Measurements from ENCODE around the gene HOXA2. TPM values are rescaled to one million over a fixed set of nuclear protein-coding genes. Genes with fewer than 3 reads are reported as not detected.

The HOXA2 gene
- total RNA-seq, 2 donors from 2014 or later: 1.4 TPM; not detected in 1

DNA sequence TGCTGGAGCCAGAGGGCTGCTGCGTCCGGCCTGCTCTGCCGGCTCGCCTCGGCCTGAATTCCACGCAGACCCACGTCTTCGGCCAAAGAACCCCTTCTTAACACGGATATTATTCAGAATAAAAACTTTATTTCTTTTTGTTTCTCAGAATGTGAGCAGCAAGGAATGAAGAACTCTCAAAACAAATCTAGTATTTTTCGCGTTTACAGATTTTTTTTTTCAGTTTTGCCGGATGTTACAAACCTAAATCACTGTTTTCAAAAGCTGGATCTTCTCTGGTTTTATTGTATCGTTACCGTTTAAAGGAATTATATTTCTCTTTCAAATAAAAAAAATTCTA lies 4.4 kb upstream of the HOXA2 start:
- Histone ChIP-seq H3K4me3 (no peak overlapping the region), H3K4me1 (replicated peaks) (peaks cover 3% of the 10 kb centered on the region)

DNA sequence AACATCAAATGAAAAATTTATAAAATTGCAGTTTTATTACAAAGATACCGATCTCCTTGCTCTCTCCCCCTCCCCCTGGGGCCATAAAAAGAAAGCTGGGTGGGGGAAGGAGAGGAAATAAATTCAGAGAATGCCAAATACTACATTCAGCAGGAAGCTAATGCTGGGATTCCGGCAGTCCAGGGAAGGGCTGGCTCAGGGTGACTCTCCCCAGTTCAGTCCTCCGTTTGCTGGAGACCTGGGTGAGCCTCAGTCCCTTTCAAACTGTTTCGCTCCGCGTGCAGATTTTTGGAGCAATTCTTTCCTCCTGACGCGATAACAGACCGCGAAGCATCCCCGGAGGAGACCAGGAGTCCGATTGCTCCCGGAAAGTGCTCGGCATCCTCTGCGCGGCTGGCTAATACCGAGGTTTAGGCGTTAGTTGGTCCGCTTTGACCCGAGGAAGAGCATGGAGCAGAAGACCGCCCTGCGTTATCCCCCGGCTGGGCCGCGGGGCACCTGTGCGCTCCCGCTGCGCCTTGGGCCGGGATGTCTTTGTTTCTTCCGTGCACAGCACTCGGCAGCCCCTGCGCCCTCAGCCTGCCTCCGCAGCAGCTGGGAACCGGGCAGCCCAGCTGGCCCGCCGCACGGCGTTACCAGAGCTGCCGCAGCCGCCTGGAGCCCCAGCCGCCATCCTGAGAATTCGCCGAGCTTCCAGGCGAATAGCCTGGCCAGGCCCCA lies 3.9 kb upstream of the HOXA2 start:
- Histone ChIP-seq H3K9me3 (no peaks in the 10 kb centered on the region), H3K4me1 (replicated peaks) (peaks cover 3% of the 10 kb centered on the region), H3K27me3 (replicated peaks; ENCODE audit: insufficient read depth) (no peaks in the 10 kb centered on the region), H3K36me3 (no peaks in the 10 kb centered on the region), H3K4me3 (peak overlapping the region in 1 of 2 donors; percentile 1), H3K27ac (no peak overlapping the region)
- WGBS: 57% methylated on average over 44 of the region's 44 CpGs
- TF ChIP-seq, protein P1, sequence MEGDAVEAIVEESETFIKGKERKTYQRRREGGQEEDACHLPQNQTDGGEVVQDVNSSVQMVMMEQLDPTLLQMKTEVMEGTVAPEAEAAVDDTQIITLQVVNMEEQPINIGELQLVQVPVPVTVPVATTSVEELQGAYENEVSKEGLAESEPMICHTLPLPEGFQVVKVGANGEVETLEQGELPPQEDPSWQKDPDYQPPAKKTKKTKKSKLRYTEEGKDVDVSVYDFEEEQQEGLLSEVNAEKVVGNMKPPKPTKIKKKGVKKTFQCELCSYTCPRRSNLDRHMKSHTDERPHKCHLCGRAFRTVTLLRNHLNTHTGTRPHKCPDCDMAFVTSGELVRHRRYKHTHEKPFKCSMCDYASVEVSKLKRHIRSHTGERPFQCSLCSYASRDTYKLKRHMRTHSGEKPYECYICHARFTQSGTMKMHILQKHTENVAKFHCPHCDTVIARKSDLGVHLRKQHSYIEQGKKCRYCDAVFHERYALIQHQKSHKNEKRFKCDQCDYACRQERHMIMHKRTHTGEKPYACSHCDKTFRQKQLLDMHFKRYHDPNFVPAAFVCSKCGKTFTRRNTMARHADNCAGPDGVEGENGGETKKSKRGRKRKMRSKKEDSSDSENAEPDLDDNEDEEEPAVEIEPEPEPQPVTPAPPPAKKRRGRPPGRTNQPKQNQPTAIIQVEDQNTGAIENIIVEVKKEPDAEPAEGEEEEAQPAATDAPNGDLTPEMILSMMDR (IDR thresholded peaks at IDR 0.05): no peak
- TF ChIP-seq POLR2AphosphoS5 (IDR thresholded peaks at IDR 0.05): no peak
- TF ChIP-seq POLR2A (IDR thresholded peaks at IDR 0.05): no peak
- no peak for DNase-seq (ENCODE audit: low spot score)
- intact Hi-C loops (cut with DNase I): no loop called here

More for the DNA sequence above, 4.4 kb upstream of the HOXA2 start:
- Histone ChIP-seq H3K27me3 (replicated peaks; ENCODE audit: insufficient read depth) (no peaks in the 10 kb centered on the region), H3K27ac (no peak overlapping the region), H3K9me3 (no peaks in the 10 kb centered on the region), H3K36me3 (no peaks in the 10 kb centered on the region)
- no peak for DNase-seq (ENCODE audit: low spot score)
- WGBS: 75% methylated on average over 14 of the region's 14 CpGs
- TF ChIP-seq POLR2A (IDR thresholded peaks at IDR 0.05): no peak
- TF ChIP-seq POLR2AphosphoS5 (IDR thresholded peaks at IDR 0.05): no peak
- TF ChIP-seq, protein P1 (IDR thresholded peaks at IDR 0.05): no peak
- intact Hi-C loops (cut with DNase I): no loop called here

DNA sequence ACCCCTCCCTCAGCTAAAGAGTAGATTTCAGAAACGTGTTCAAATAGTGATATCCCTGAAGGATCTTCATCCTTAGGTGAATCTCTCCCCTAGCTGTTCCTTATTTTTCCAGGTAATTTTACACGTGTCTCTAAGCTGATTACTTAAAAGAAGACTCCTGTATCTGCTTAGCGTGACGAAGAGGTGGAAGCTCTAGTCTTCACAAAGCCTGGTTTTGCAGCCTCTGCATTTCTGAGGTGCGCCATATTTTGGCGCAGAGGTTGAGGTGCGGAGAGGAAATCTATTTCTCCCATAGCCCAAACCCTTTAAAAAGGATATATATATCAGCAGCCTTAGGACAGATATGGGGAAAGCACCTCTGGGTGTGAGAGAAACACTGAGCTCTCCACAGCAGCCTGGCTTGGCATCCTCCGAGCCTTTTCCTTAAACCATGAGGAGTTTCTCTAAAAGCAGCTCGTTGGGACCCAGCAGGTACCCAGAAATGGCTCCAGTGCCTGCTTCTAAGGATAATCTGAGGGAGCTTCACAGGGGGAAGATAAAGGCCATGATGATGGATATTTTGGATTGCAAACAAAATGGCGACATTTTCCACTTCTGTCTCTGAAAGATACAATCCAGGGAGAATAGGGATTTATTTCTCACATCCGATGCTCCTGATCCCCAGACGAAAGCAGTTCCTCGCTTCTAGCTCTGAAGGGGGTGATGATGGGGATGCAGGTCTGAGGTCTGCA lies 3.0 kb upstream of the HOXA2 start:
- H3K4me3 ChIP-seq: no peak overlapping the region

DNA sequence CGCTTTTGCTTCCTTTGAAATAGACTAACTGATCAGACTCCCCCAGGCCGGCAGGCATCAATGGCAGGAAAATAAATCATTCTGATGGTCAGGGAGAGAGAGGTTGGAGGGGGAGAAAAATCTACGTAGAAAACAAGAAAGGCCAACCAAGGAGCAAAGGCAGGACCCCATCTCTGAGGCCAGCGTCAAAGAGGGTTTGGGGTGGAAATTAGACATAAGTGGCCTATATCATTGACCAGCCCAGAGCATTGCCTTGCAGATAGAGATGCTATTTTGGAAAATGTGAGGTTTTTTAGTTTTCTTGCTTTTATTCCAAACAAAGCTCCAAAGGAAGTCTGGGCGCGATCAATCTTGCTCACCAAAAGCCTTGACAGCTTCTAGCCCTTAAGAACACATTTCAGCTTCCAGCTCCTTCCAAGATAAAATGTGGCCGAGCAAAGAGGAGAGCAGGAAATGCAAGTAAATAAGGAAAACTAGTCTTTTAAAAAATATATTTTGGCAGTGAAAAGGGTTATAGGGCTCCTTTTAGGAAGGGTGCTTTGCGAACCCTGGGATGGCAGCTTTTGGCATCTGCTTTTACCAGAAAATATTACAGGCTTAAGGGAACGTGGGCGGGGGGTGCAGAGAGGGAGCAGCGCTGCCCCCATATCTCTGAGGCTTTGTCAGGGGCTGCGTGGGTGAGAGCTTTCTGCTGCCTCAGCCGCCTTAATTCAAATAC lies 2.0 kb upstream of the HOXA2 start:
- DNase-seq (ENCODE audit: low spot score): no peak
- Histone ChIP-seq H3K4me1 (replicated peaks) (no peaks in the 10 kb centered on the region), H3K27me3 (replicated peaks; ENCODE audit: insufficient read depth) (no peaks in the 10 kb centered on the region), H3K36me3 (no peaks in the 10 kb centered on the region), H3K4me3 (no peak overlapping the region), H3K9me3 (no peaks in the 10 kb centered on the region), H3K27ac (no peak overlapping the region)
- 85% methylated on average over 13 of the region's 13 CpGs for WGBS
- TF ChIP-seq, protein P1 (IDR thresholded peaks at IDR 0.05): no peak
- TF ChIP-seq POLR2A (IDR thresholded peaks at IDR 0.05) (no peak), POLR2AphosphoS5 (IDR thresholded peaks at IDR 0.05) (no peak)
- intact Hi-C loops (cut with DNase I): no loop called here

More for the DNA sequence above, 3.0 kb upstream of the HOXA2 start:
- Histone ChIP-seq H3K4me1 (replicated peaks) (peaks cover 2% of the 10 kb centered on the region), H3K27ac (no peak overlapping the region), H3K27me3 (replicated peaks; ENCODE audit: insufficient read depth) (no peaks in the 10 kb centered on the region), H3K36me3 (no peaks in the 10 kb centered on the region), H3K9me3 (no peaks in the 10 kb centered on the region)
- no peak for TF ChIP-seq POLR2A (IDR thresholded peaks at IDR 0.05)
- TF ChIP-seq, protein P1 (IDR thresholded peaks at IDR 0.05): no peak
- TF ChIP-seq POLR2AphosphoS5 (IDR thresholded peaks at IDR 0.05): no peak
- intact Hi-C loops (cut with DNase I): no loop called here
- no peak for DNase-seq (ENCODE audit: low spot score)
- 93% methylated on average over 13 of the region's 13 CpGs for WGBS

All from prostate gland (tissue), 2 donors.